HL-60 (cell line): ENCODE results near the gene PDE4B.

Source experiments
- DNase-seq, 2 experiments: peaks; one replicate each; pipeline ENCODE4 v3.0.0-alpha.2; 2010 to 2020; ENCODE audit warnings: low read depth in 1 of 2, low spot score in 1 of 2
- H3K27ac ChIP-seq: fragments of 250-450 bp; sonication (Bioruptor Pico); replicated peaks from 2 replicates; pipeline ENCODE4 v1.5.1; 2020; ENCODE audit warnings: mild to moderate bottlenecking, moderate library complexity
- H3K27me3 ChIP-seq: fragments of 250-450 bp; sonication (Bioruptor Pico); 2 replicates; pipeline ENCODE4 v1.5.1; 2021; ENCODE audit warnings: mild to moderate bottlenecking, moderate library complexity; ENCODE audit not compliant: insufficient read depth, poor library complexity, severe bottlenecking
- H3K4me3 ChIP-seq: replicated peaks from 2 replicates; pipeline ENCODE4 v1.5.1; 2011; ENCODE audit warnings: mild to moderate bottlenecking, control low read depth, low read length; ENCODE audit not compliant: insufficient read depth
- GABPA ChIP-seq: IDR thresholded peaks from 2 replicates; pipeline ENCODE4 v1.6.1; 2012; ENCODE audit warnings: low read depth
- POLR2AphosphoS5 ChIP-seq: IDR thresholded peaks from 2 replicates; pipeline ENCODE4 v1.6.1; 2012; ENCODE audit warnings: low read depth
- SPI1 ChIP-seq: IDR thresholded peaks from 2 replicates; pipeline ENCODE4 v1.6.1; 2012; ENCODE audit warnings: low read depth, mild to moderate bottlenecking, borderline replicate concordance
- TF ChIP-seq, protein P1 (sequence below): IDR thresholded peaks from 2 replicates; pipeline ENCODE4 v1.6.1; 2012; ENCODE audit warnings: low read depth; ENCODE audit not compliant: insufficient replicate concordance
- TF ChIP-seq, protein P2 (sequence below): IDR thresholded peaks from one replicate; pipeline ENCODE4 v1.5.1; 2011; ENCODE audit warnings: low read length, control low read depth, inconsistent platforms; ENCODE audit not compliant: insufficient read depth

PDE4B gene

DNA sequence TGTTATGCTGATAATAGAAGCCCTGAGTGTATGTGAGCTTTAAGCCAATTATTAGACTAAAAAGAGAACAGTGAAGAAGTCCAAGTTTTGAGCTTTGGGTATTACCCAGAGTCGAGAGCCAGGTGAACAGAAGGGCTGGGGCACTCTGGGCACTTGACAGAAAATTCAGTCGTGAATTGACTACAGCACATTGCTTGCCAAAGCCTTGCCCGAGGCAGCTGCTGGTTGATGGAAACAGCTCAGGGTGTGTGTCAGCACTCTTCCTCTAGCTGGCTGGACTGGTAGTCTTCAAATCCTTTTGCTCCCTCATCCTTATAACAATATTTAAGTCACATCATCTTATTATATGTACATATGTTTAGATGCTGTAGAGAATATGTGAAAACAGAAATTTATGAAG, 21.3 kb downstream of the PDE4B start:
- no peak overlapping the region for H3K4me3 ChIP-seq
- H3K27me3 ChIP-seq = no peaks in the 10 kb centered on the region
- no peak overlapping the region for H3K27ac ChIP-seq
- TF ChIP-seq POLR2AphosphoS5 (no peak), SPI1 (no peak), GABPA (no peak)
- TF ChIP-seq, protein P1, sequence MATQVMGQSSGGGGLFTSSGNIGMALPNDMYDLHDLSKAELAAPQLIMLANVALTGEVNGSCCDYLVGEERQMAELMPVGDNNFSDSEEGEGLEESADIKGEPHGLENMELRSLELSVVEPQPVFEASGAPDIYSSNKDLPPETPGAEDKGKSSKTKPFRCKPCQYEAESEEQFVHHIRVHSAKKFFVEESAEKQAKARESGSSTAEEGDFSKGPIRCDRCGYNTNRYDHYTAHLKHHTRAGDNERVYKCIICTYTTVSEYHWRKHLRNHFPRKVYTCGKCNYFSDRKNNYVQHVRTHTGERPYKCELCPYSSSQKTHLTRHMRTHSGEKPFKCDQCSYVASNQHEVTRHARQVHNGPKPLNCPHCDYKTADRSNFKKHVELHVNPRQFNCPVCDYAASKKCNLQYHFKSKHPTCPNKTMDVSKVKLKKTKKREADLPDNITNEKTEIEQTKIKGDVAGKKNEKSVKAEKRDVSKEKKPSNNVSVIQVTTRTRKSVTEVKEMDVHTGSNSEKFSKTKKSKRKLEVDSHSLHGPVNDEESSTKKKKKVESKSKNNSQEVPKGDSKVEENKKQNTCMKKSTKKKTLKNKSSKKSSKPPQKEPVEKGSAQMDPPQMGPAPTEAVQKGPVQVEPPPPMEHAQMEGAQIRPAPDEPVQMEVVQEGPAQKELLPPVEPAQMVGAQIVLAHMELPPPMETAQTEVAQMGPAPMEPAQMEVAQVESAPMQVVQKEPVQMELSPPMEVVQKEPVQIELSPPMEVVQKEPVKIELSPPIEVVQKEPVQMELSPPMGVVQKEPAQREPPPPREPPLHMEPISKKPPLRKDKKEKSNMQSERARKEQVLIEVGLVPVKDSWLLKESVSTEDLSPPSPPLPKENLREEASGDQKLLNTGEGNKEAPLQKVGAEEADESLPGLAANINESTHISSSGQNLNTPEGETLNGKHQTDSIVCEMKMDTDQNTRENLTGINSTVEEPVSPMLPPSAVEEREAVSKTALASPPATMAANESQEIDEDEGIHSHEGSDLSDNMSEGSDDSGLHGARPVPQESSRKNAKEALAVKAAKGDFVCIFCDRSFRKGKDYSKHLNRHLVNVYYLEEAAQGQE = no peak
- TF ChIP-seq, protein P2, sequence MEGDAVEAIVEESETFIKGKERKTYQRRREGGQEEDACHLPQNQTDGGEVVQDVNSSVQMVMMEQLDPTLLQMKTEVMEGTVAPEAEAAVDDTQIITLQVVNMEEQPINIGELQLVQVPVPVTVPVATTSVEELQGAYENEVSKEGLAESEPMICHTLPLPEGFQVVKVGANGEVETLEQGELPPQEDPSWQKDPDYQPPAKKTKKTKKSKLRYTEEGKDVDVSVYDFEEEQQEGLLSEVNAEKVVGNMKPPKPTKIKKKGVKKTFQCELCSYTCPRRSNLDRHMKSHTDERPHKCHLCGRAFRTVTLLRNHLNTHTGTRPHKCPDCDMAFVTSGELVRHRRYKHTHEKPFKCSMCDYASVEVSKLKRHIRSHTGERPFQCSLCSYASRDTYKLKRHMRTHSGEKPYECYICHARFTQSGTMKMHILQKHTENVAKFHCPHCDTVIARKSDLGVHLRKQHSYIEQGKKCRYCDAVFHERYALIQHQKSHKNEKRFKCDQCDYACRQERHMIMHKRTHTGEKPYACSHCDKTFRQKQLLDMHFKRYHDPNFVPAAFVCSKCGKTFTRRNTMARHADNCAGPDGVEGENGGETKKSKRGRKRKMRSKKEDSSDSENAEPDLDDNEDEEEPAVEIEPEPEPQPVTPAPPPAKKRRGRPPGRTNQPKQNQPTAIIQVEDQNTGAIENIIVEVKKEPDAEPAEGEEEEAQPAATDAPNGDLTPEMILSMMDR = no peak
- no peak for DNase-seq

DNA sequence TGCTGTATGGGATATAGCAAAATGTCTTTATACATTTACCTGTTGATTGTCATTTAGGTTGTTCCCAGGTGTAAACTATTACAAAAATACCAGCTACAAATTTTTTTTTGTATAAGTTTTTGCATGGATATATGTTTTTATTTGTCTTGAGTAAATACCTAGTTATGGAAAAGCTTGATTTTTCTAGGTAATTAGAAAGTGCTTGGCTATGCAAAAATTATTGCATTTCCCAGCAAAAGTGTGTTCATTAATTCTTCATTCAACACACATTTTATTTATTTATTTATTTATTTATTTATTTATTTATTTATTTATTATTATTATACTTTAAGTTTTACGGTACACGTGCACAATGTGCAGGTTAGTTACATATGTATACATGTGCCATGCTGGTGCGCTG, 22.1 kb downstream of the PDE4B start:
- no peaks in the 10 kb centered on the region for H3K27me3 ChIP-seq
- no peak for DNase-seq
- H3K27ac ChIP-seq = no peak overlapping the region
- H3K4me3 ChIP-seq = no peak overlapping the region
- no peak for TF ChIP-seq POLR2AphosphoS5
- TF ChIP-seq, protein P2 = no peak
- TF ChIP-seq SPI1 = no peak

DNA sequence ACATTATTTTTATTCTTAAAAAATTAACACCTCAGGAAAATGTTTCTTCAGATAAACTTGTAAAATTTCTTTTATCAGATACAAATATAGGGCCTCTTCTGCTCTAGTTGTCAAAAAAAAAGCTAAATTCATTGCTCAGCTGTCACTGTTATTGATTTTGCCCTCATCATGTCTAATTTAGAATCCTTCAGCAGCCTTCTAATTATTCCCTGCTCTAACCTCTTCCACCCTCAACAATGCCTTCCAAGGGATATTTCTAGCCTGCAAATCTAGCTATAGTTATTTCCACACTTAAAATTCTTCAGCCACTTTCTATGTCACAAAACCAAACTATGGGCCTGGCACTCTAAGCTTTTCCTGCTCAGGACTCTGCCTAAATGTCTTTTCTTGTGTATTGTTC, 25.2 kb downstream of the PDE4B start:
- H3K4me3 ChIP-seq = no peak overlapping the region
- no peak overlapping the region for H3K27ac ChIP-seq
- TF ChIP-seq SPI1 (no peak), POLR2AphosphoS5 (no peak), GABPA (no peak)
- TF ChIP-seq, protein P1 = no peak
- TF ChIP-seq, protein P2 = no peak
- DNase-seq = no peak
- no peaks in the 10 kb centered on the region for H3K27me3 ChIP-seq

DNA sequence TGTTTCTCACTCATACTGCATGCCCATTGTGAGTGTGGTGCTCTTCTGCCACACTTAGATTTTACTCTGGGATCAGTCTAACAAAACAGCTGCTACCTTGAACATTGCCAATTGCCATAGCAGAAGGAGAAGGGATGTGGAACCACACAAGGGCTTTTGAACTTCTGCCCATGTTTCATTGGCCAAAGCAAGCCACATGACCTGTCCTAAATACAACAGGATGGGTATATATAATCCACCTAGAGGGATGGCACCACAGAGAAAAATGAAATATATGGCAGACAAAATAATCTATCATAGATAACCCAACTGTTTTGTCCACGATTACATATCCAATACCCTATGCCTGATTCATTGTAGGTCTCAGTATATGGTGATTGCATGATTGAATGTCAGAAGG, 26.3 kb downstream of the PDE4B start:
- H3K27me3 ChIP-seq = no peaks in the 10 kb centered on the region
- H3K4me3 ChIP-seq = no peak overlapping the region
- no peak overlapping the region for H3K27ac ChIP-seq
- DNase-seq = no peak
- no peak for TF ChIP-seq POLR2AphosphoS5
- TF ChIP-seq, protein P1 = no peak
